ENCODE results near the gene PDHX. TPM values are rescaled to one million over a fixed set of nuclear protein-coding genes. Genes with fewer than 3 reads are reported as not detected.
A peak's percentile ranks its signal among the peaks of the same experiment; 100 is the strongest.

PDHX gene
- total RNA-seq, 2 experiments from 2014 or later, result 31.4 to 37.1 TPM

- POLR2A ChIA-PET, result interaction anchor here (0.7 kb wide), 1 partner anchor 162 kb away, joined by 5 read pairs; no protein-coding TSS in a partner anchor
- Mint-ChIP-seq H3K27me3 (peaks cover 2% of the 10 kb centered on the region), H3K36me3 (peaks cover 12% of the 10 kb centered on the region), H3K27ac (no peak overlapping the region), H3K4me3 (no peak overlapping the region), H3K4me1 (peaks cover 22% of the 10 kb centered on the region), H3K9me3 (peaks cover 15% of the 10 kb centered on the region)
- ATAC-seq (ENCODE audit: low read depth) (no peak), DNase-seq (no peak)
Measured at GRCh38 chr11:35031346-35031745, 114.9 kb downstream of the PDHX start.

DNA sequence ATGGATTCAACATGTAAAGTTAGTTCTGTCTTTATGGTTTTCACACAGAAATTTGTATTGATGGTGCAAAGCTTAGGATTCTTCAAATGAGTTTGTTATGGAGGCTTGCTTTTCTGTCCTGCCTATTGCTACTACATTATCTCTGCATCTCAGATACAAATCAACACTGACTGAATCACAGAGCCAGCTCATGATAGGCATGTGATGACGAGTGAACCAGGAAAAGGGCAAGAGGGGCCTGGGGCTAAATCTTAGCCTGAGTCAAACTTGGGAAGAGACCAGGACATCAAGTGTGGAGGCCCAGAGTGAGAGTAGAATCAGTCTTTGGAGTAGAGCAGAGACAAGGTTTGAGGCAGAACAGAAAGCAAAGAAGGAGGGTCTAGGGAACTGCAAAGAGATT, 115.4 kb downstream of the PDHX start:
- H3K4me1 Mint-ChIP-seq, result peaks cover 23% of the 10 kb centered on the region
- H3K9me3 Mint-ChIP-seq, result peaks cover 15% of the 10 kb centered on the region
- H3K27me3 Mint-ChIP-seq, result peaks cover 2% of the 10 kb centered on the region
- ATAC-seq (ENCODE audit: low read depth) (no peak), DNase-seq (no peak)
- H3K27ac Mint-ChIP-seq, result peak overlapping the region; percentile 28
- POLR2A ChIA-PET, result no interaction called here
- H3K4me3 Mint-ChIP-seq, result no peak overlapping the region
- H3K36me3 Mint-ChIP-seq, result peaks cover 12% of the 10 kb centered on the region

GRCh38 chr11:35033011-35033410, 116.6 kb downstream of the PDHX start:
- ATAC-seq (ENCODE audit: low read depth), result no peak
- Mint-ChIP-seq H3K4me3 (no peak overlapping the region), H3K9me3 (peaks cover 12% of the 10 kb centered on the region), H3K36me3 (peaks cover 15% of the 10 kb centered on the region), H3K4me1 (peaks cover 24% of the 10 kb centered on the region), H3K27me3 (peaks cover 2% of the 10 kb centered on the region), H3K27ac (no peak overlapping the region)
- POLR2A ChIA-PET, result no interaction called here
- DNase-seq, result no peak

- Mint-ChIP-seq H3K27ac (no peak overlapping the region), H3K4me1 (peaks cover 24% of the 10 kb centered on the region), H3K4me3 (no peak overlapping the region), H3K9me3 (peaks cover 10% of the 10 kb centered on the region), H3K36me3 (peaks cover 15% of the 10 kb centered on the region), H3K27me3 (peaks cover 5% of the 10 kb centered on the region)
- DNase-seq (no peak), ATAC-seq (ENCODE audit: low read depth) (no peak)
- POLR2A ChIA-PET, result no interaction called here
Measured at GRCh38 chr11:35034401-35034800, 118.0 kb downstream of the PDHX start.

- POLR2A ChIA-PET, result no interaction called here
- Mint-ChIP-seq H3K4me1 (peaks cover 23% of the 10 kb centered on the region), H3K36me3 (peaks cover 15% of the 10 kb centered on the region)
Measured at GRCh38 chr11:35035894-35036408, 119.5 kb downstream of the PDHX start.

GRCh38 chr11:35036639-35037038, 120.2 kb downstream of the PDHX start:
- POLR2A ChIA-PET, result no interaction called here
- Mint-ChIP-seq H3K4me1 (peaks cover 26% of the 10 kb centered on the region), H3K36me3 (peaks cover 15% of the 10 kb centered on the region), H3K4me3 (no peak overlapping the region), H3K27me3 (peaks cover 5% of the 10 kb centered on the region), H3K9me3 (peaks cover 10% of the 10 kb centered on the region), H3K27ac (no peak overlapping the region)
- DNase-seq, result no peak
- no peak for ATAC-seq (ENCODE audit: low read depth)

More at GRCh38 chr11:35035894-35036408, 119.5 kb downstream of the PDHX start:
- Mint-ChIP-seq H3K27ac (no peak overlapping the region), H3K27me3 (peaks cover 5% of the 10 kb centered on the region), H3K9me3 (peaks cover 10% of the 10 kb centered on the region), H3K4me3 (no peak overlapping the region)
- ATAC-seq (ENCODE audit: low read depth), result no peak
- no peak for DNase-seq

GRCh38 chr11:35038211-35038928, 122.0 kb downstream of the PDHX start:
- H3K4me1 Mint-ChIP-seq, result peaks cover 22% of the 10 kb centered on the region
- POLR2A ChIA-PET, result interaction anchor here (0.6 kb wide), 1 partner anchor 124 kb away, joined by 3 read pairs; no protein-coding TSS in a partner anchor
- no peak for DNase-seq

DNA sequence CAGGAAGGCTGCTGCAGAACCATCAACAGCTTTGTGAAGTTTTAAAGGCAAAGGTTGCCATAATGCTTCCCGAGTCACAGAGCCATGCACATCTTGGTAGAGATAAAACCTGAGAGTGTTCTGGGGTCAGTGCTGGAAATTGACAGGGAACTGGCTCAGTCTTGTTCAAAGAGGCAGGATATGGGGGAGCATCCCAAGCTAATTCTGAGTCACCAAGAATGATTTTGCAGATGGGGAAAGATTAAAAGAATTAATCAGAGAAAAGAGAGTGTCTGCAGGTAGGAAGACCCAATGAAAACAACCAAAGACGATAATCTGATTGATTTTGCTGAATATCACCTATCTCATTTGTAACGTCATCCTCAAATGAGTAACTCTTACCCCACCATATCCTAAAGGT, 122.7 kb downstream of the PDHX start:
- Mint-ChIP-seq H3K27ac (no peak overlapping the region), H3K36me3 (peaks cover 5% of the 10 kb centered on the region), H3K27me3 (peaks cover 2% of the 10 kb centered on the region), H3K4me3 (no peak overlapping the region), H3K4me1 (peaks cover 16% of the 10 kb centered on the region), H3K9me3 (peaks cover 7% of the 10 kb centered on the region)
- no peak for ATAC-seq (ENCODE audit: low read depth)
- DNase-seq, result no peak
- POLR2A ChIA-PET, result interaction anchor here (0.6 kb wide), 1 partner anchor 124 kb away, joined by 3 read pairs; no protein-coding TSS in a partner anchor

More at GRCh38 chr11:35038211-35038928, 122.0 kb downstream of the PDHX start:
- Mint-ChIP-seq H3K27me3 (peaks cover 2% of the 10 kb centered on the region), H3K9me3 (peaks cover 7% of the 10 kb centered on the region), H3K27ac (no peak overlapping the region), H3K4me3 (no peak overlapping the region), H3K36me3 (peaks cover 9% of the 10 kb centered on the region)
- ATAC-seq (ENCODE audit: low read depth), result no peak

DNA sequence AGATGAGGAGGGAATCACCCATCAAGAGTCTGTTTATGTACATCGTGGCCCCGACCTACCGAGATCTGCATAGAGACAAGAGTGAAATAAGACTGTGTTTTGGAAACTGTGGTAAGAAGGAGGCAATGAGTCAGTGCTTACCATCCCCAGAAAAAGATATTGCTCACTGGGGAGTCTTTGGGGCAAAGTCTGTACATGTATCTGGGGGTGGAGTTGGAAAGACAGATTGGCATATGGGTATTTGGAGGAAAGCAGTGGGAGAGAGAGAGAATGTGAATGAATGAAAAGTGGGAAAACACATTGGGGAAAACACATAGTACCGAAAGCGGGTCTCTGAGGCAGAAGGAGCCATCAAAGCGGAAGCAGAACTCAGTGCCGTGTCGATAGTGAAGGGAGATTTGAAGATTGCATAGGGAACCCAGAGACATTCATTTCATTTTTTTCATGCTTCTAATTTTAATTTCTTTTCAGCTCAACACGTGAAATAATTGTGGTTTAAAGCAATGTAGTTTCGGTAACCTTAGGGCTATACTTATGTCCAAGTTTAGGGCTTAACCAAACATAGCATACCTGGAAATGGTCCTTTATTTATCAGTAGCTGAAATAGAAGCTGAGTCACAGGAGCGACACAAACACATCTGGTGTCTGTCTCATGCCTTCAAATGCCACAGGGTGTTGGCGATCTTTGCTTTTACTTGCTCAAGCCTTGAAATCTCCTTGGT, 124.0 kb downstream of the PDHX start:
- peaks cover 2% of the 10 kb centered on the region for H3K27me3 Mint-ChIP-seq
- H3K9me3 Mint-ChIP-seq, result peaks cover 7% of the 10 kb centered on the region
- ATAC-seq (ENCODE audit: low read depth), result peak; percentile 80
- POLR2A ChIA-PET, result interaction anchor here (0.6 to 1.5 kb wide), 3 partner anchors 38 to 126 kb away, joined by 3 to 5 read pairs (median 3); partner anchors contain the start of gene CD44
- no peak for DNase-seq
- peaks cover 22% of the 10 kb centered on the region for H3K4me1 Mint-ChIP-seq
- H3K27ac Mint-ChIP-seq, result peak overlapping the region; percentile 64
- peaks cover 5% of the 10 kb centered on the region for H3K36me3 Mint-ChIP-seq
- H3K4me3 Mint-ChIP-seq, result peak overlapping the region; percentile 60

DNA sequence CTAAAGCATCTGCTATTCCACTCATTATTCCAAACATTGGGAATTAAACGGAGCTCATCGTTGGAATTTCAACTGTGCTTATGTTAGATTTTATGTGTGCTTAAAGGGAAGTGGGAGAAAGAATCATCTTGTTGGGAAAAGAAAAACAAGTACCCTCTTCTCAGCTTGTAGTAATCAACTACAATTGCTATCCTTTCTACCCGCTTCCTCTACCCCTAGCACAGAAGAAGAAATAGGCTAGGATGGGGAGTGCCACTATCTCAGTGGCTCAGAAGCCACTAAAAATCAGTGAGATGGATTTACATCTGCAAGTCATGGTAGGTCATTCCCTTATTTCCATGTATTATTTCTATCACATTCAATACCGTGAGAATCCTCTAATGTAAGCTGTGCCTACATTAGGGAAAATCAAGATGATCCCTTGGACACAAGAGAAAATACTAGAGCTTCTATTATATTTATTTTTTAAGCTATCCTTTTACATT, 124.7 kb downstream of the PDHX start:
- POLR2A ChIA-PET, result interaction anchor here (0.6 to 1.5 kb wide), 3 partner anchors 37 to 125 kb away, joined by 3 to 5 read pairs (median 3); partner anchors contain the start of gene CD44
- ATAC-seq (ENCODE audit: low read depth), result no peak
- Mint-ChIP-seq H3K27me3 (peaks cover 2% of the 10 kb centered on the region), H3K27ac (no peak overlapping the region), H3K9me3 (peaks cover 5% of the 10 kb centered on the region), H3K4me3 (no peak overlapping the region), H3K4me1 (peaks cover 30% of the 10 kb centered on the region), H3K36me3 (peaks cover 7% of the 10 kb centered on the region)
- no peak for DNase-seq

DNA sequence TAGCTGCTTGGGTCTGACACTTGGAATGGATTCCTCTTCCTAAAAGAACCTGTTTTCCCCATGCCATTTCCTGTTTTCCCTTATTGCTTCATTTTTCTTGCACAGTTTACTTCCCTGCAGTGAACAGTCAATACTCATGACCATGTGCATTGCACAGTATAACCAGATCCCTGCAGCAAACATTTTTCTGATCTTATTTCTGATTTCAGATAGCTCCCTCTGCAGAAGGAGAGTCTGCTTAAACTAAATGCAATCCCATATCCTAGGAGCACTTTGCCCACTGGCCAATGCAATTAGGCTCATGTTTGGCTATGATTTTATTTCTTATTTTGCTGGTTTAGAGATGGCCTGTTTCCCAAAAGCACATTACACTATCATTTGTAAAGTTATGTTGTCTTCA, 125.8 kb downstream of the PDHX start:
- ATAC-seq (ENCODE audit: low read depth), result no peak
- Mint-ChIP-seq H3K27ac (no peak overlapping the region), H3K27me3 (peaks cover 2% of the 10 kb centered on the region), H3K4me1 (peaks cover 35% of the 10 kb centered on the region), H3K36me3 (peaks cover 9% of the 10 kb centered on the region), H3K4me3 (no peak overlapping the region), H3K9me3 (peaks cover 3% of the 10 kb centered on the region)
- POLR2A ChIA-PET, result interaction anchor here (0.9 to 1.5 kb wide), 2 partner anchors 12 to 36 kb away, joined by 3 to 5 read pairs; no protein-coding TSS in a partner anchor
- DNase-seq, result no peak

DNA sequence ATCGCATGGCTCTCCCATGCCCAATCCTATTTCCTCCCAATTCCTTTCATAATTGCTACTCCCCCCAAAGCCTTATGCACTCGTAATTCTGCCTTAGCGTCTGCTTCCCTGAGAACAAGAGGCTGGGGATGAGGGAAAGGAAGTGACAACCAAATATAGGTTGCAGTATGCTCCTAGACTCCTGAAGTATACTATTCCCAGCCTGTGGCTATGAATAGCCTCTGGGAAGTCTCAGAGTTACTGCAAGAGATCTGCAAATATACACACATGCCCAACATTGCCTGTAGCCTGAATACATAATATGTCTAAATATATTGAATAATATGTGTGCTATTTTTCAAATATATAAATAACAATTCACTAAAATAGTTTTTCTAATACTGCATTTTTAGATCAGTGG, 126.5 kb downstream of the PDHX start:
- Mint-ChIP-seq H3K36me3 (peaks cover 7% of the 10 kb centered on the region), H3K4me1 (peaks cover 42% of the 10 kb centered on the region), H3K27ac (no peak overlapping the region), H3K9me3 (peaks cover under 1% of the 10 kb centered on the region), H3K27me3 (peaks cover 2% of the 10 kb centered on the region), H3K4me3 (no peak overlapping the region)
- ATAC-seq (ENCODE audit: low read depth) (no peak), DNase-seq (no peak)
- POLR2A ChIA-PET, result no interaction called here

- DNase-seq, result no peak
- Mint-ChIP-seq H3K27ac (no peak overlapping the region), H3K36me3 (peaks cover 14% of the 10 kb centered on the region), H3K9me3 (peaks cover 4% of the 10 kb centered on the region), H3K4me3 (no peak overlapping the region), H3K4me1 (peaks cover 47% of the 10 kb centered on the region), H3K27me3 (peaks cover 2% of the 10 kb centered on the region)
- no peak for ATAC-seq (ENCODE audit: low read depth)
- POLR2A ChIA-PET, result interaction anchor here (1.0 to 1.5 kb wide), 4 partner anchors 14 to 131 kb away, joined by 3 to 5 read pairs (median 4); no protein-coding TSS in a partner anchor
Measured at GRCh38 chr11:35043936-35044335, 127.5 kb downstream of the PDHX start.
